Mucosa of descending colon (tissue), 3 donors: ENCODE results near the gene PRRX2. TPM values are rescaled to one million over a fixed set of nuclear protein-coding genes. Genes with fewer than 3 reads are reported as not detected.

Experiments
- ATAC-seq: fragments of 200-7000 bp; cut with Tn5 transposase; one replicate; pipeline ENCODE4 v1.9.1; 2020; ENCODE audit warnings: mild to moderate bottlenecking, moderate library complexity
- DNase-seq, 3 donors: peaks; one replicate each; pipeline ENCODE4 v3.0.0-alpha.2; 2020
- H3K36me3 ChIP-seq: fragments of 200-600 bp; one replicate; pipeline ENCODE4 v1.8.0; 2021; ENCODE audit warnings: low read depth, mild to moderate bottlenecking
- H3K4me1 ChIP-seq: fragments of 200-600 bp; one replicate; pipeline ENCODE4 v1.8.0; 2021; ENCODE audit warnings: low read depth, mild to moderate bottlenecking
- H3K4me3 ChIP-seq: fragments of 200-600 bp; one replicate; pipeline ENCODE4 v1.8.0; 2021; ENCODE audit warnings: mild to moderate bottlenecking
- H3K9me3 ChIP-seq: fragments of 200-600 bp; one replicate; pipeline ENCODE4 v1.8.0; 2021; ENCODE audit warnings: mild to moderate bottlenecking
- intact Hi-C, 2 donors: fragments of 100-400 bp; cut with DNase I in 1 of 2; cut with micrococcal nuclease in 1 of 2; formaldehyde crosslinking; loops; one replicate each; pipeline versions ENCODE4 v1.11.0 to v1.11.1; 2022; cut with DNase I, micrococcal nuclease
- total RNA-seq, 3 donors: library from RNA; stranded (reverse); fragmentation: NEBNext Ultra II Directional in 2 of 3; extraction: Animal tissue kit (Norgen Biotek cat#: 25700) in 2 of 3; gene quantifications; one replicate each; pipeline versions ENCODE4 v1.2.1 to v1.2.4, GENCODE V29; 2021 to 2023
- TF ChIP-seq, protein P1 (sequence below): fragments of 200-600 bp; IDR thresholded peaks from one replicate; pipeline ENCODE4 v1.8.0; 2022; ENCODE audit warnings: antibody characterized with exemption, mild to moderate bottlenecking
- donor health status: DM: no; HTN: no; CAD: no; lungs with moderate emphysema.
- donor health status: DM: no; HTN: no; CAD: no.
- donor health status: DM: no; HTN: yes; CAD: no.

Gene PRRX2
- total RNA-seq, 3 donors from 2014 or later = 0.38 to 1.6 (median 0.89) TPM

- Histone ChIP-seq H3K9me3 (no peaks in the 10 kb centered on the region), H3K4me3 (no peak overlapping the region), H3K4me1 (no peaks in the 10 kb centered on the region), H3K36me3 (no peaks in the 10 kb centered on the region)
- no peak for DNase-seq
- no peak for ATAC-seq
- intact Hi-C loops = no loop called here
- TF ChIP-seq, protein P1, sequence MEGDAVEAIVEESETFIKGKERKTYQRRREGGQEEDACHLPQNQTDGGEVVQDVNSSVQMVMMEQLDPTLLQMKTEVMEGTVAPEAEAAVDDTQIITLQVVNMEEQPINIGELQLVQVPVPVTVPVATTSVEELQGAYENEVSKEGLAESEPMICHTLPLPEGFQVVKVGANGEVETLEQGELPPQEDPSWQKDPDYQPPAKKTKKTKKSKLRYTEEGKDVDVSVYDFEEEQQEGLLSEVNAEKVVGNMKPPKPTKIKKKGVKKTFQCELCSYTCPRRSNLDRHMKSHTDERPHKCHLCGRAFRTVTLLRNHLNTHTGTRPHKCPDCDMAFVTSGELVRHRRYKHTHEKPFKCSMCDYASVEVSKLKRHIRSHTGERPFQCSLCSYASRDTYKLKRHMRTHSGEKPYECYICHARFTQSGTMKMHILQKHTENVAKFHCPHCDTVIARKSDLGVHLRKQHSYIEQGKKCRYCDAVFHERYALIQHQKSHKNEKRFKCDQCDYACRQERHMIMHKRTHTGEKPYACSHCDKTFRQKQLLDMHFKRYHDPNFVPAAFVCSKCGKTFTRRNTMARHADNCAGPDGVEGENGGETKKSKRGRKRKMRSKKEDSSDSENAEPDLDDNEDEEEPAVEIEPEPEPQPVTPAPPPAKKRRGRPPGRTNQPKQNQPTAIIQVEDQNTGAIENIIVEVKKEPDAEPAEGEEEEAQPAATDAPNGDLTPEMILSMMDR = no peak
Measured at GRCh38 chr9:129728744-129729143, 63.3 kb downstream of the PRRX2 start.

DNA sequence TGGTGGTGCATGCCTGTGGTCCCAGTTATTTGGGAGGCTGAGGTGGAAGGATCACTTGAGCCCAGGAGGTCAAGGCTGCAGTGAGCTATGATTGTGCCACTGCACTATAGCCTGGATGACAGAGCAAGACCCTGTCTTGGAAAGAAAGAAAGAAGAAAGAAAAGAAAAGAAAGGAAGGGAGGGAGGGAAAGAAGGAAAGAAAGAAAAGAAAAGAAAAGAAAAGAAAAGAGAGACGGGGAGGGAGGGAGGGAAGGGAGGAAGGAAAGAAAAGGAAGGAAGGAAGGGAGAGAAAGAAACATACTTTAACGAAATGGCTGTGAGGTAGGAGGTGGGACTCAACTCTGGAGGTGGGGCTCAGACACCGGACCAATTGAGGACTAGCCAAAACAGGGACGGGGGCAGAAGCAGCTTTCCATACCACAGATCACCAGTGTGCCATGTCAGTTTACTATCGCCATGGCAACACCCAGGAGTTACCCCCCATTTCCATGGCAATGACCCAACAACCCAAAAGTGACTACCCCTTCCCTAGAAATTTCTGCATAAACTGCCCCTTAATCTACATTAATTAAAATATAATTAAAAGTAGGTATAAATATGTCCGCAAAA, 66.1 kb downstream of the PRRX2 start:
- intact Hi-C loops = no loop called here
- DNase-seq (no peak), ATAC-seq (no peak)
- Histone ChIP-seq H3K36me3 (no peaks in the 10 kb centered on the region), H3K4me3 (no peak overlapping the region), H3K4me1 (no peaks in the 10 kb centered on the region), H3K9me3 (no peaks in the 10 kb centered on the region)
- TF ChIP-seq, protein P1 = no peak

GRCh38 chr9:129732100-129732499, 66.7 kb downstream of the PRRX2 start:
- TF ChIP-seq, protein P1 = no peak
- no peak overlapping the region for H3K4me3 ChIP-seq
- no peak for ATAC-seq
- no peaks in the 10 kb centered on the region for H3K36me3 ChIP-seq
- no peak for DNase-seq
- intact Hi-C loops = no loop called here
- H3K9me3 ChIP-seq = no peaks in the 10 kb centered on the region
- H3K4me1 ChIP-seq = no peaks in the 10 kb centered on the region

DNA sequence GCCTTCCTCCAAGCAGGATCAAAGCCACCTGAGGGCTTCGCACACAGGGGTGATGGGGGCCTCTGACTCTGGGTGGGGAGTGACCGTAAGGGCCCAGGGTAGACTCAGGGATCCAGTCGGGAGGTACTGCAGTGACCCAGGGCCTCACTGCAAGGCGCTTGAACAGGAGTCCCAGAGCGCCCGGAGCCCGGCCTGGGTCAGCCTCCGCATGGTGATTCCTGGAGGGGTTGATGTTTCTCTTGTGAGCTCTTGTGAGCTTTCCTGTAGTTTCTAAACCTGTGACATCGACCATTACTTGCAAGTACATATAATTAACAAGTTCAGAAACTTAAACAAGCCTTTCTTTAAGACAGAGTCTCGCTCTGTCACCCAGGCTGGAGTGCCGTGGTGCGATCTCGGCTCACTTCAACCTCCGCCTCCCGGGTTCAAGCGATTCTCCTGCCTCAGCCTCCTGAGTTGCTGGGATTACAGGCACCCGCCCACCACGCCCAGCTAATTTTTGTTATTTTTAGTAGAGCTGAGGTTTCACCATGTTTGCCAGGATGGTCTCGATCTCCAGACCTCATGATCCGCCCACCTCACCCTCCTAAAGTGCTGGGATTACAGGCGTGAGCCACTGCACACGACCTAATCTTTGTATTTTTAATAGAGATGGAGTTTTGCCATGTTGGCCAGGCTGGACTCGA, 67.6 kb downstream of the PRRX2 start:
- intact Hi-C loops = no loop called here
- H3K36me3 ChIP-seq = no peaks in the 10 kb centered on the region
- H3K4me1 ChIP-seq = peaks cover 2% of the 10 kb centered on the region
- DNase-seq (no peak), ATAC-seq (no peak)
- H3K9me3 ChIP-seq = no peaks in the 10 kb centered on the region
- TF ChIP-seq, protein P1 = no peak
- H3K4me3 ChIP-seq = no peak overlapping the region

GRCh38 chr9:129733632-129733953, 68.1 kb downstream of the PRRX2 start:
- TF ChIP-seq, protein P1 = no peak
- no peak overlapping the region for H3K4me3 ChIP-seq
- ATAC-seq = no peak
- H3K9me3 ChIP-seq = no peaks in the 10 kb centered on the region
- DNase-seq = no peak
- peaks cover 3% of the 10 kb centered on the region for H3K4me1 ChIP-seq
- H3K36me3 ChIP-seq = no peaks in the 10 kb centered on the region
- intact Hi-C loops = no loop called here
